ENCODE results near the gene TK1. TPM values are rescaled to one million over a fixed set of nuclear protein-coding genes. Genes with fewer than 3 reads are reported as not detected.

TK1 gene
- total and polyA plus RNA-seq, 2 donors (not counting 1 experiment from before 2014, with no cell fraction given), result 2.2 to 3.8 TPM

DNA sequence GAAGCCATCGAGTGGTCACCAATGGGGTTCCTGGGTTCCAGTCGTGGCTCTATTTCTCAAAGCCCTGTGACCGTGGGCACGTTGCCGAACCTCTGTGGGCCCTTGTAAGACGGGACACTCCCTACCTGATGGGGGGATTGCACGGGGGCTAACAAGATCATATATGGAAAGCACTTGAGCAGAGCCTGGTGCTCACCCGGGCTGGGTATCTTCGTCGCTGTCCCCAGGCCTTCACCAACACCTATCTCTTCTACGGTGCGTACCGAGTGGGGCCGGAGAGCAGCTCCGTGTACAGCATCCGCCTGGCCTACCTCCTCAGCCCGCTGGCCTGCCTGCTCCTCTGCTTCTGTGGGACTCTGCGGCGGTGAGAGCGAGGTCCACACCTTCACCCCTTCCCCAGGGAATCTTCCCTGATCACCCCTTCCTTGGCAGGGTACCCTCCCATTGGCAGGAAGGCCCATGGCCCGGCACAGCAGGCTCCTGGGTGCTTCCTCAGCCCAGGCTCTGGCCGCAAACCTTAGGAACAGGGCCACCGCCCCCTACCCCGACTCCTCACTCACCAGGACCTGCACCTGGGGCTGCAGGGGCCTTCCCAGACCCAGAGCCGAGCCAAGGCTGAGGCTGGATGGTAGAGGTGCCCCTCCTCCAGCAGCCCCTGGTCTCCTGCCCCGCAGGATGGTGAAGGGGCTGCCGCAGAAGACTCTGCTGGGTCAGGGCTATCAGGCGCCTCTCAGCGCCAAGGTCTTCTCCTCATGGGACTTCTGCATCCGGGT, 53.5 kb downstream of the TK1 start:
- peaks cover 64% of the 10 kb centered on the region for H3K79me2 ChIP-seq (ENCODE audit: control insufficient read depth, insufficient read depth, low read length)
- peak overlapping the region; percentile 91 for H3K9ac ChIP-seq (ENCODE audit: low read length)
- ATAC-seq (ENCODE audit: low read depth) (no peak), DNase-seq (no peak)
- peak overlapping the region; percentile 88 to 92 for H3K27ac ChIP-seq (ENCODE audit: low read length in 2 of 2)
- H3K27me3 Mint-ChIP-seq, result no peaks in the 10 kb centered on the region
- peak overlapping the region; percentile 100 for H3K4me2 ChIP-seq (replicated peaks; ENCODE audit: low read depth, low read length, poor library complexity, severe bottlenecking)
- no peaks in the 10 kb centered on the region for H3K27me3 ChIP-seq (replicated peaks in 1 of 4; ENCODE audit: control extremely low read depth in 1 of 4, control insufficient read depth in 3 of 4, insufficient read depth in 4 of 4, low read length in 3 of 4)
- H4K20me1 ChIP-seq (ENCODE audit: control insufficient read depth, insufficient read depth, low read length, poor library complexity, severe bottlenecking), result peaks cover 76% of the 10 kb centered on the region
- ChIA-PET CTCF (interaction anchor here (1.0 to 14.1 kb wide), 8 partner anchors 9 to 116 kb away, joined by 5 to 357 read pairs (median 20); partner anchors contain the start of genes SYNGR2 and TK1), POLR2A (interaction anchor here (0.9 to 22.6 kb wide), 6 partner anchors 9 to 42 kb away, joined by 5 to 432 read pairs (median 10); partner anchors contain the start of gene SYNGR2)
- no peak overlapping the region for H2AFZ ChIP-seq (ENCODE audit: insufficient read depth, low read depth, low read length, poor library complexity, severe bottlenecking)
- intact Hi-C loops (cut with micrococcal nuclease), result loop anchor here (2.0 to 10.0 kb wide), 5 partner anchors 13 to 1701 kb away; partner anchors contain the start of genes C17orf99, CBX4 and SYNGR2
- TF ChIP-seq, protein P1, sequence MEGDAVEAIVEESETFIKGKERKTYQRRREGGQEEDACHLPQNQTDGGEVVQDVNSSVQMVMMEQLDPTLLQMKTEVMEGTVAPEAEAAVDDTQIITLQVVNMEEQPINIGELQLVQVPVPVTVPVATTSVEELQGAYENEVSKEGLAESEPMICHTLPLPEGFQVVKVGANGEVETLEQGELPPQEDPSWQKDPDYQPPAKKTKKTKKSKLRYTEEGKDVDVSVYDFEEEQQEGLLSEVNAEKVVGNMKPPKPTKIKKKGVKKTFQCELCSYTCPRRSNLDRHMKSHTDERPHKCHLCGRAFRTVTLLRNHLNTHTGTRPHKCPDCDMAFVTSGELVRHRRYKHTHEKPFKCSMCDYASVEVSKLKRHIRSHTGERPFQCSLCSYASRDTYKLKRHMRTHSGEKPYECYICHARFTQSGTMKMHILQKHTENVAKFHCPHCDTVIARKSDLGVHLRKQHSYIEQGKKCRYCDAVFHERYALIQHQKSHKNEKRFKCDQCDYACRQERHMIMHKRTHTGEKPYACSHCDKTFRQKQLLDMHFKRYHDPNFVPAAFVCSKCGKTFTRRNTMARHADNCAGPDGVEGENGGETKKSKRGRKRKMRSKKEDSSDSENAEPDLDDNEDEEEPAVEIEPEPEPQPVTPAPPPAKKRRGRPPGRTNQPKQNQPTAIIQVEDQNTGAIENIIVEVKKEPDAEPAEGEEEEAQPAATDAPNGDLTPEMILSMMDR (IDR thresholded peaks at IDR 0.05), result no peak
- no peak for TF ChIP-seq EZH2 (IDR thresholded peaks at IDR 0.05; ENCODE audit: borderline replicate concordance, insufficient read depth, low read depth, low read length, poor library complexity, severe bottlenecking)
- H3K9me3 ChIP-seq (ENCODE audit: control extremely low read depth in 1 of 3, control insufficient read depth in 2 of 3, insufficient read depth in 1 of 3, low read length in 2 of 3), result no peaks in the 10 kb centered on the region
- whole genome bisulfite sequencing (ENCODE audit: insufficient coverage), result 70% methylated on average over 22 of the region's 30 CpGs
- H3K36me3 ChIP-seq (replicated peaks in 1 of 2; ENCODE audit: control extremely low read depth in 1 of 2, control insufficient read depth in 1 of 2, extremely low read depth in 1 of 2, insufficient read depth in 2 of 2, low read length in 1 of 2), result peaks cover 0 to 63% of the 10 kb centered on the region in 2 experiments
- H3K27ac Mint-ChIP-seq, result peak overlapping the region; percentile 95
- peak overlapping the region in 3 of 5 experiments; percentile 23 to 96 (median 85) for H3K4me3 ChIP-seq (ENCODE audit: control extremely low read depth in 1 of 5, extremely low read depth in 1 of 5, insufficient read depth in 1 of 5, low read depth in 2 of 5, low read length in 4 of 5)
- peak overlapping the region; percentile 99 for H3K4me3 Mint-ChIP-seq
- peaks cover 64 to 84% of the 10 kb centered on the region in 2 donors for H3K4me1 ChIP-seq (ENCODE audit: control insufficient read depth in 2 of 2, insufficient read depth in 2 of 2, low read length in 2 of 2)
- H3K4me1 Mint-ChIP-seq, result peaks cover 75% of the 10 kb centered on the region
- H3K9me3 Mint-ChIP-seq (ENCODE audit: insufficient read depth), result no peaks in the 10 kb centered on the region
